ENCODE results near the gene ABCA4. TPM values are rescaled to one million over a fixed set of nuclear protein-coding genes. Genes with fewer than 3 reads are reported as not detected.
A peak's percentile ranks its signal among the peaks of the same experiment; 100 is the strongest.

The ABCA4 gene
- total RNA-seq, 1 donor from 2014 or later, result 51.7 TPM

GRCh38 chr1:94117259-94117851, 3.6 kb downstream of the ABCA4 start:
- H3K36me3 Mint-ChIP-seq (ENCODE audit: low read depth, unreplicated experiment), result no peaks in the 10 kb centered on the region
- H3K27ac Mint-ChIP-seq (ENCODE audit: unreplicated experiment), result peak overlapping the region; percentile 45
- no peak for DNase-seq (ENCODE audit: low spot score)
- H3K4me1 Mint-ChIP-seq (ENCODE audit: unreplicated experiment), result peaks cover 56% of the 10 kb centered on the region
- H3K4me3 Mint-ChIP-seq (ENCODE audit: unreplicated experiment), result no peak overlapping the region
- H3K27me3 Mint-ChIP-seq (ENCODE audit: unreplicated experiment), result peaks cover 22% of the 10 kb centered on the region
- H3K9me3 Mint-ChIP-seq (ENCODE audit: unreplicated experiment), result no peaks in the 10 kb centered on the region
- TF ChIP-seq CTCF (IDR thresholded peaks at IDR 0.05; ENCODE audit: unreplicated experiment), result no peak

- no peaks in the 10 kb centered on the region for H3K9me3 Mint-ChIP-seq (ENCODE audit: unreplicated experiment)
- no peak overlapping the region for H3K27ac Mint-ChIP-seq (ENCODE audit: unreplicated experiment)
- TF ChIP-seq CTCF (IDR thresholded peaks at IDR 0.05; ENCODE audit: unreplicated experiment), result no peak
- no peaks in the 10 kb centered on the region for H3K36me3 Mint-ChIP-seq (ENCODE audit: low read depth, unreplicated experiment)
- DNase-seq (ENCODE audit: low spot score), result no peak
- H3K27me3 Mint-ChIP-seq (ENCODE audit: unreplicated experiment), result peaks cover 21% of the 10 kb centered on the region
- peak overlapping the region; percentile 2 for H3K4me3 Mint-ChIP-seq (ENCODE audit: unreplicated experiment)
- peaks cover 59% of the 10 kb centered on the region for H3K4me1 Mint-ChIP-seq (ENCODE audit: unreplicated experiment)
Measured at GRCh38 chr1:94115900-94116436, 5.0 kb downstream of the ABCA4 start.

GRCh38 chr1:94115254-94115899, 5.6 kb downstream of the ABCA4 start:
- H3K4me3 Mint-ChIP-seq (ENCODE audit: unreplicated experiment), result no peak overlapping the region
- H3K36me3 Mint-ChIP-seq (ENCODE audit: low read depth, unreplicated experiment), result no peaks in the 10 kb centered on the region
- peaks cover 62% of the 10 kb centered on the region for H3K4me1 Mint-ChIP-seq (ENCODE audit: unreplicated experiment)
- no peak for DNase-seq (ENCODE audit: low spot score)
- TF ChIP-seq CTCF (IDR thresholded peaks at IDR 0.05; ENCODE audit: unreplicated experiment), result no peak
- H3K27me3 Mint-ChIP-seq (ENCODE audit: unreplicated experiment), result peaks cover 21% of the 10 kb centered on the region
- no peaks in the 10 kb centered on the region for H3K9me3 Mint-ChIP-seq (ENCODE audit: unreplicated experiment)
- no peak overlapping the region for H3K27ac Mint-ChIP-seq (ENCODE audit: unreplicated experiment)

- TF ChIP-seq CTCF (IDR thresholded peaks at IDR 0.05; ENCODE audit: unreplicated experiment), result no peak
- Mint-ChIP-seq H3K4me1 (ENCODE audit: unreplicated experiment) (peaks cover 60% of the 10 kb centered on the region), H3K27me3 (ENCODE audit: unreplicated experiment) (peaks cover 21% of the 10 kb centered on the region), H3K4me3 (ENCODE audit: unreplicated experiment) (no peak overlapping the region), H3K27ac (ENCODE audit: unreplicated experiment) (no peak overlapping the region), H3K36me3 (ENCODE audit: low read depth, unreplicated experiment) (no peaks in the 10 kb centered on the region), H3K9me3 (ENCODE audit: unreplicated experiment) (no peaks in the 10 kb centered on the region)
- DNase-seq (ENCODE audit: low spot score), result no peak
Measured at GRCh38 chr1:94113589-94114226, 7.2 kb downstream of the ABCA4 start.

- H3K4me3 Mint-ChIP-seq (ENCODE audit: unreplicated experiment), result no peak overlapping the region
- H3K36me3 Mint-ChIP-seq (ENCODE audit: low read depth, unreplicated experiment), result peaks cover 12% of the 10 kb centered on the region
- DNase-seq (ENCODE audit: low spot score), result no peak
- H3K9me3 Mint-ChIP-seq (ENCODE audit: unreplicated experiment), result no peaks in the 10 kb centered on the region
- no peak overlapping the region for H3K27ac Mint-ChIP-seq (ENCODE audit: unreplicated experiment)
- peaks cover 18% of the 10 kb centered on the region for H3K27me3 Mint-ChIP-seq (ENCODE audit: unreplicated experiment)
- no peak for TF ChIP-seq CTCF (IDR thresholded peaks at IDR 0.05; ENCODE audit: unreplicated experiment)
- peaks cover 58% of the 10 kb centered on the region for H3K4me1 Mint-ChIP-seq (ENCODE audit: unreplicated experiment)
Measured at GRCh38 chr1:94111879-94112278, 9.1 kb downstream of the ABCA4 start.

All from endothelial cell (in vitro differentiated cells).